Measurements from ENCODE around the gene TMEM132D.

TMEM132D gene

GRCh38 chr12:129937426-129937825, 33.6 kb upstream of the TMEM132D start:
- Histone ChIP-seq H3K27ac (no peak overlapping the region), H3K27me3 (ENCODE audit: insufficient read depth, low read depth) (no peaks in the 10 kb centered on the region), H4K20me1 (ENCODE audit: insufficient read depth) (no peaks in the 10 kb centered on the region), H3K4me1 (ENCODE audit: low read depth, poor library complexity, severe bottlenecking) (no peaks in the 10 kb centered on the region), H3K4me3 (IDR thresholded peaks at IDR 0.05; ENCODE audit: insufficient read depth, low read depth, low read length) (no peak overlapping the region), H3K4me2 (no peak overlapping the region), H3K9ac (no peak overlapping the region), H2AFZ (ENCODE audit: low read depth) (no peak overlapping the region), H3K36me3 (ENCODE audit: insufficient read depth) (no peaks in the 10 kb centered on the region), H3K79me2 (ENCODE audit: insufficient read depth, low read depth) (no peaks in the 10 kb centered on the region)
- no peak for TF ChIP-seq CTCF (conservative IDR thresholded peaks at IDR 0.05; ENCODE audit: low read depth, low read length)

GRCh38 chr12:129928643-129929042, 24.8 kb upstream of the TMEM132D start:
- H4K20me1 ChIP-seq (ENCODE audit: insufficient read depth) = no peaks in the 10 kb centered on the region
- TF ChIP-seq CTCF (conservative IDR thresholded peaks at IDR 0.05; ENCODE audit: low read depth, low read length) = no peak
- no peaks in the 10 kb centered on the region for H3K36me3 ChIP-seq (ENCODE audit: insufficient read depth)
- H3K9ac ChIP-seq = no peak overlapping the region
- H2AFZ ChIP-seq (ENCODE audit: low read depth) = no peak overlapping the region
- no peaks in the 10 kb centered on the region for H3K4me1 ChIP-seq (ENCODE audit: low read depth, poor library complexity, severe bottlenecking)
- H3K4me2 ChIP-seq = no peak overlapping the region
- H3K27ac ChIP-seq = no peak overlapping the region
- no peak overlapping the region for H3K4me3 ChIP-seq (IDR thresholded peaks at IDR 0.05; ENCODE audit: insufficient read depth, low read depth, low read length)
- no peaks in the 10 kb centered on the region for H3K79me2 ChIP-seq (ENCODE audit: insufficient read depth, low read depth)
- H3K27me3 ChIP-seq (ENCODE audit: insufficient read depth, low read depth) = no peaks in the 10 kb centered on the region

- Histone ChIP-seq H3K9ac (no peak overlapping the region), H3K4me1 (ENCODE audit: low read depth, poor library complexity, severe bottlenecking) (no peaks in the 10 kb centered on the region), H3K27me3 (ENCODE audit: insufficient read depth, low read depth) (no peaks in the 10 kb centered on the region), H4K20me1 (ENCODE audit: insufficient read depth) (no peaks in the 10 kb centered on the region), H2AFZ (ENCODE audit: low read depth) (no peak overlapping the region), H3K4me2 (no peak overlapping the region), H3K27ac (no peak overlapping the region), H3K4me3 (IDR thresholded peaks at IDR 0.05; ENCODE audit: insufficient read depth, low read depth, low read length) (no peak overlapping the region), H3K79me2 (ENCODE audit: insufficient read depth, low read depth) (no peaks in the 10 kb centered on the region), H3K36me3 (ENCODE audit: insufficient read depth) (no peaks in the 10 kb centered on the region)
- TF ChIP-seq CTCF (conservative IDR thresholded peaks at IDR 0.05; ENCODE audit: low read depth, low read length) = no peak
Measured at GRCh38 chr12:129927316-129927900, 23.6 kb upstream of the TMEM132D start.

GRCh38 chr12:129911428-129912049, 7.7 kb upstream of the TMEM132D start:
- TF ChIP-seq CTCF (conservative IDR thresholded peaks at IDR 0.05; ENCODE audit: low read depth, low read length) = peak; percentile 76
- Histone ChIP-seq H3K27ac (no peak overlapping the region), H3K4me2 (no peak overlapping the region), H2AFZ (ENCODE audit: low read depth) (no peak overlapping the region), H3K4me1 (ENCODE audit: low read depth, poor library complexity, severe bottlenecking) (no peaks in the 10 kb centered on the region), H3K27me3 (ENCODE audit: insufficient read depth, low read depth) (no peaks in the 10 kb centered on the region), H3K4me3 (IDR thresholded peaks at IDR 0.05; ENCODE audit: insufficient read depth, low read depth, low read length) (no peak overlapping the region), H3K9ac (no peak overlapping the region), H3K79me2 (ENCODE audit: insufficient read depth, low read depth) (no peaks in the 10 kb centered on the region), H3K36me3 (ENCODE audit: insufficient read depth) (no peaks in the 10 kb centered on the region), H4K20me1 (ENCODE audit: insufficient read depth) (no peaks in the 10 kb centered on the region)
